Measurements from ENCODE around the gene TBC1D22A.

The TBC1D22A gene

GRCh38 chr22:46918197-46918596 is 155.7 kb downstream of the TBC1D22A start:
- no peak overlapping the region for H3K4me3 ChIP-seq (ENCODE audit: low read depth, low read length)
- DNase-seq = no peak
- H3K27ac ChIP-seq = no peak overlapping the region
- H3K36me3 ChIP-seq (replicated peaks) = no peaks in the 10 kb centered on the region
- H3K27me3 ChIP-seq (replicated peaks) = no peaks in the 10 kb centered on the region
- no peak for TF ChIP-seq CTCF (IDR thresholded peaks at IDR 0.05; ENCODE audit: low read depth, low read length, missing control alignments)
- in situ Hi-C loops (cut with HindIII; ENCODE audit: low pct_ligation_motif_present, low sequenced_read_pairs) = no loop called here

GRCh38 chr22:46922037-46922436 is 159.6 kb downstream of the TBC1D22A start:
- no peaks in the 10 kb centered on the region for H3K36me3 ChIP-seq (replicated peaks)
- no peak for TF ChIP-seq CTCF (IDR thresholded peaks at IDR 0.05; ENCODE audit: low read depth, low read length, missing control alignments)
- in situ Hi-C loops (cut with HindIII; ENCODE audit: low pct_ligation_motif_present, low sequenced_read_pairs) = no loop called here

GRCh38 chr22:46923394-46923793 is 160.9 kb downstream of the TBC1D22A start:
- TF ChIP-seq CTCF (IDR thresholded peaks at IDR 0.05; ENCODE audit: low read depth, low read length, missing control alignments) = no peak
- Histone ChIP-seq H3K4me3 (ENCODE audit: low read depth, low read length) (no peak overlapping the region), H3K27me3 (replicated peaks) (no peaks in the 10 kb centered on the region), H3K27ac (no peak overlapping the region), H3K36me3 (replicated peaks) (no peaks in the 10 kb centered on the region)
- in situ Hi-C loops (cut with HindIII; ENCODE audit: low pct_ligation_motif_present, low sequenced_read_pairs) = no loop called here
- DNase-seq = no peak

More at GRCh38 chr22:46922037-46922436, 159.6 kb downstream of the TBC1D22A start:
- Histone ChIP-seq H3K4me3 (ENCODE audit: low read depth, low read length) (no peak overlapping the region), H3K27ac (no peak overlapping the region), H3K27me3 (replicated peaks) (no peaks in the 10 kb centered on the region)
- DNase-seq = no peak

GRCh38 chr22:46925818-46926217 is 163.4 kb downstream of the TBC1D22A start:
- Histone ChIP-seq H3K27ac (no peak overlapping the region), H3K4me3 (ENCODE audit: low read depth, low read length) (no peak overlapping the region), H3K36me3 (replicated peaks) (no peaks in the 10 kb centered on the region), H3K27me3 (replicated peaks) (no peaks in the 10 kb centered on the region)
- in situ Hi-C loops (cut with HindIII; ENCODE audit: low pct_ligation_motif_present, low sequenced_read_pairs) = no loop called here
- no peak for TF ChIP-seq CTCF (IDR thresholded peaks at IDR 0.05; ENCODE audit: low read depth, low read length, missing control alignments)
- no peak for DNase-seq

- no peak for DNase-seq
- Histone ChIP-seq H3K27ac (no peak overlapping the region), H3K27me3 (replicated peaks) (no peaks in the 10 kb centered on the region), H3K36me3 (replicated peaks) (no peaks in the 10 kb centered on the region), H3K4me3 (ENCODE audit: low read depth, low read length) (no peak overlapping the region)
- in situ Hi-C loops (cut with HindIII; ENCODE audit: low pct_ligation_motif_present, low sequenced_read_pairs) = no loop called here
- no peak for TF ChIP-seq CTCF (IDR thresholded peaks at IDR 0.05; ENCODE audit: low read depth, low read length, missing control alignments)
Observed at GRCh38 chr22:46929046-46929709, 166.7 kb downstream of the TBC1D22A start.

GRCh38 chr22:46929710-46930204 is 167.3 kb downstream of the TBC1D22A start:
- no peak for DNase-seq
- in situ Hi-C loops (cut with HindIII; ENCODE audit: low pct_ligation_motif_present, low sequenced_read_pairs) = no loop called here
- H3K36me3 ChIP-seq (replicated peaks) = no peaks in the 10 kb centered on the region

More at GRCh38 chr22:46929710-46930204, 167.3 kb downstream of the TBC1D22A start:
- H3K4me3 ChIP-seq (ENCODE audit: low read depth, low read length) = no peak overlapping the region
- no peak for TF ChIP-seq CTCF (IDR thresholded peaks at IDR 0.05; ENCODE audit: low read depth, low read length, missing control alignments)
- H3K27ac ChIP-seq = no peak overlapping the region
- no peaks in the 10 kb centered on the region for H3K27me3 ChIP-seq (replicated peaks)
